WTC11 (cell line): Measurements from ENCODE around the gene PARK7. TPM values are rescaled to one million over a fixed set of nuclear protein-coding genes. Genes with fewer than 3 reads are reported as not detected.

Experiments used
- ATAC-seq: fragments of 200-7000 bp; cut with Tn5 transposase; 2 replicates; pipeline ENCODE4 v1.10.0; 2021; ENCODE audit warnings: mild to moderate bottlenecking, moderate library complexity
- CTCF ChIA-PET: fragments of 300-600 bp; sonication (Branson Sonifier 250); formaldehyde crosslinking; loops from one replicate; lab custom pipeline; 2021; ENCODE audit warnings: antibody characterized with exemption; lab: Charles Lee
- POLR2A ChIA-PET: fragments of 350-600 bp; sonication (Branson Sonifier 250); formaldehyde crosslinking; loops from one replicate; lab custom pipeline; 2021; ENCODE audit warnings: antibody characterized with exemption; lab: Charles Lee
- DNase-seq: peaks from one replicate; pipeline ENCODE4 v3.0.0; 2021; ENCODE audit warnings: low spot score
- H3K27ac Mint-ChIP-seq: 2 replicates; pipeline ENCODE4 v1.8.0; 2021; ENCODE audit warnings: mixed read lengths
- H3K27me3 Mint-ChIP-seq: 2 replicates; pipeline ENCODE4 v1.8.0; 2021; ENCODE audit warnings: low read depth, mild to moderate bottlenecking, moderate library complexity, mixed read lengths
- H3K36me3 Mint-ChIP-seq: 2 replicates; pipeline ENCODE4 v1.8.0; 2021; ENCODE audit warnings: mixed read lengths
- H3K4me1 Mint-ChIP-seq: 2 replicates; pipeline ENCODE4 v1.8.0; 2022; ENCODE audit warnings: mixed read lengths
- H3K4me3 Mint-ChIP-seq: 2 replicates; pipeline ENCODE4 v1.8.0; 2021; ENCODE audit warnings: mild to moderate bottlenecking, moderate library complexity, mixed read lengths
- H3K9me3 Mint-ChIP-seq: 2 replicates; pipeline ENCODE4 v1.8.0; 2021; ENCODE audit warnings: mixed read lengths
- FOXJ3 ChIP-seq: sonication (generic); formaldehyde crosslinking; IDR thresholded peaks from 2 replicates; pipeline ENCODE4 v1.9.0; 2021; ENCODE audit warnings: missing genetic modification reagents, mild to moderate bottlenecking, borderline replicate concordance
- FOXP1 ChIP-seq: sonication (generic); formaldehyde crosslinking; IDR thresholded peaks from 2 replicates; pipeline ENCODE4 v1.8.0; 2022; ENCODE audit warnings: missing genetic modification reagents, mild to moderate bottlenecking, moderate library complexity, borderline replicate concordance
- GABPB1 ChIP-seq: sonication (generic); formaldehyde crosslinking; IDR thresholded peaks from 2 replicates; pipeline ENCODE4 v1.8.1; 2023; ENCODE audit warnings: mild to moderate bottlenecking, missing genetic modification reagents
- HMGA2 ChIP-seq: fragments of 250-450 bp; sonication (Bioruptor Pico); IDR thresholded peaks from 2 replicates; pipeline ENCODE4 v1.4.0; 2021; ENCODE audit warnings: mild to moderate bottlenecking, moderate library complexity
- KAT7 ChIP-seq: sonication (generic); formaldehyde crosslinking; IDR thresholded peaks from 2 replicates; pipeline ENCODE4 v1.8.1; 2023; ENCODE audit warnings: missing genetic modification reagents, mild to moderate bottlenecking, borderline replicate concordance
- MXD4 ChIP-seq: fragments of 250-450 bp; sonication (Bioruptor Pico); IDR thresholded peaks from 2 replicates; pipeline ENCODE4 v1.8.0; 2021; ENCODE audit warnings: mild to moderate bottlenecking, moderate library complexity, borderline replicate concordance
- NFATC4 ChIP-seq: fragments of 250-450 bp; sonication (Bioruptor Pico); IDR thresholded peaks from 2 replicates; pipeline ENCODE4 v1.9.0; 2021; ENCODE audit warnings: mild to moderate bottlenecking
- RORB ChIP-seq: fragments of 250-450 bp; sonication (Bioruptor Pico); IDR thresholded peaks from 2 replicates; pipeline ENCODE4 v1.9.0; 2021; ENCODE audit warnings: mild to moderate bottlenecking
- SOX15 ChIP-seq: fragments of 250-450 bp; sonication (Bioruptor Pico); IDR thresholded peaks from 2 replicates; pipeline ENCODE4 v1.9.0; 2021; ENCODE audit warnings: mild to moderate bottlenecking
- ZNF121 ChIP-seq: sonication (generic); formaldehyde crosslinking; IDR thresholded peaks from 2 replicates; pipeline ENCODE4 v1.8.0; 2023; ENCODE audit warnings: missing genetic modification reagents
- ZNF263 ChIP-seq: sonication (generic); formaldehyde crosslinking; IDR thresholded peaks from 2 replicates; pipeline ENCODE4 v1.8.1; 2022; ENCODE audit warnings: low read depth, mild to moderate bottlenecking, moderate library complexity, missing genetic modification reagents
- total RNA-seq: library from RNA; stranded (reverse); gene quantifications from 3 replicates; pipeline ENCODE4 v1.2.3, GENCODE V29; 2021
- TF ChIP-seq, protein P1 (sequence below): fragments of 250-450 bp; sonication (Bioruptor Pico); IDR thresholded peaks from 2 replicates; pipeline ENCODE4 v1.9.0; 2021; ENCODE audit warnings: mild to moderate bottlenecking, borderline replicate concordance
- TF ChIP-seq, protein P2 (sequence below): fragments of 250-450 bp; sonication (Bioruptor Pico); IDR thresholded peaks from 2 replicates; pipeline ENCODE4 v1.9.0; 2021; ENCODE audit warnings: moderate library complexity, mild to moderate bottlenecking, inconsistent platforms, borderline replicate concordance
- TF ChIP-seq, protein P3 (sequence below): sonication (generic); formaldehyde crosslinking; IDR thresholded peaks from 2 replicates; pipeline ENCODE4 v1.8.0; 2023; ENCODE audit warnings: mild to moderate bottlenecking, missing genetic modification reagents
- TF ChIP-seq, protein P4 (sequence below): sonication (generic); formaldehyde crosslinking; IDR thresholded peaks from 2 replicates; pipeline ENCODE4 v1.8.0; 2023; ENCODE audit warnings: missing genetic modification reagents
- TF ChIP-seq, protein P5 (sequence below): sonication (generic); formaldehyde crosslinking; IDR thresholded peaks from 2 replicates; pipeline ENCODE4 v1.8.1; 2022; ENCODE audit warnings: low read depth, missing genetic modification reagents, borderline replicate concordance
- TF ChIP-seq, protein P6 (sequence below): sonication (generic); formaldehyde crosslinking; IDR thresholded peaks from 2 replicates; pipeline ENCODE4 v1.8.0; 2022; ENCODE audit warnings: missing genetic modification reagents

The PARK7 gene
- total RNA-seq, 1 experiment from 2014 or later, result 337 TPM

DNA sequence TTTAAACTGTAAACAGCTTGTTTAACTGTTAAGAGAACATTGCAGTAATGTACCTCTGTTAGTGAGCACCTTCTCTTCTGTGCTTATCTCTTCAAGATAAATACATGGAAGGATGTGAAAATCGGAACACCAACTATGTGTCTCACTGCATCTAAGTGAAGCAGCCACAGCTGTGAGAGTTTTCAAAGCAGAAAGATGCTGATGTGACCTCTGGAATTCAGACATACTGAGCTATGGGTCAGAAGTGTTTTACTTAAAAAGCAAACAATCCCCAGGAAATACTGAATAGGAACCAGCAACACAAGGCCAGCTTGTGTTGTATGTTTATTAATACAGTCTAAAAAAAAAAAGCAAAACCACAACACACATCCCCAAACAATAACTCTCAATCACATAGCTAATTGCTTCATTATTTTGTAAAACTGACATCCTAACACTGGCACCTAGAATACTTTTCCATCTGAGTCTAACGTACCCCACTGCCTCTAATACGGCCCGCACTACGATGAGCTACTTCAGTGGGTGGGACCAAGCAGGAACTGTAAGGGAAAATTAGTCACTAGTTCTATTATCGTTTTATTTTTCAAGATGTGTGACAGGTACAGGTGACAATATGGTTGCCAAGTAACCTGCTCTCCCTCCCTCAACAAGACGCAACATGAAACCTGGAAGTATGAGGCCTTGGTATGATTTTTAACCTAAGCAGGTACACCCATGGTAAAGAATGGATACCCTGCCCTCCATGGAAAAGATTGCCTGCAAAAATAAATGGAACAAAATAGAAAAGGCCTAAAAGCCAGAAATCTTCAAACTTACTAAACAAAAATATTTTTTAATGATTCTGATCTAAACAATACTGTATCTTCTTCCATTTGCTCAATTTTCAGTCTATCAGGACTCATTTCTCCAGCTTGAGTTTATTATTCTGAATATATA lies 50.7 kb downstream of the PARK7 start:
- Mint-ChIP-seq H3K9me3 (no peaks in the 10 kb centered on the region), H3K4me1 (peaks cover 24% of the 10 kb centered on the region), H3K27ac (peak overlapping the region; percentile 26; the same call in 1 of the 2 replicates), H3K4me3 (no peak overlapping the region), H3K36me3 (peaks cover 39% of the 10 kb centered on the region), H3K27me3 (no peaks in the 10 kb centered on the region)
- ChIA-PET POLR2A (interaction anchor here (0.6 to 0.7 kb wide), 2 partner anchors 120 to 278 kb away, joined by 4 read pairs; no protein-coding TSS in a partner anchor), CTCF (interaction anchor here (0.8 to 1.3 kb wide), 3 partner anchors 37 to 337 kb away, joined by 4 to 5 read pairs (median 4); no protein-coding TSS in a partner anchor)
- no peak for DNase-seq
- TF ChIP-seq FOXJ3 (CRISPR knock-in tag), result no peak
- no peak for TF ChIP-seq MXD4 (CRISPR knock-in tag)
- TF ChIP-seq, protein P1, sequence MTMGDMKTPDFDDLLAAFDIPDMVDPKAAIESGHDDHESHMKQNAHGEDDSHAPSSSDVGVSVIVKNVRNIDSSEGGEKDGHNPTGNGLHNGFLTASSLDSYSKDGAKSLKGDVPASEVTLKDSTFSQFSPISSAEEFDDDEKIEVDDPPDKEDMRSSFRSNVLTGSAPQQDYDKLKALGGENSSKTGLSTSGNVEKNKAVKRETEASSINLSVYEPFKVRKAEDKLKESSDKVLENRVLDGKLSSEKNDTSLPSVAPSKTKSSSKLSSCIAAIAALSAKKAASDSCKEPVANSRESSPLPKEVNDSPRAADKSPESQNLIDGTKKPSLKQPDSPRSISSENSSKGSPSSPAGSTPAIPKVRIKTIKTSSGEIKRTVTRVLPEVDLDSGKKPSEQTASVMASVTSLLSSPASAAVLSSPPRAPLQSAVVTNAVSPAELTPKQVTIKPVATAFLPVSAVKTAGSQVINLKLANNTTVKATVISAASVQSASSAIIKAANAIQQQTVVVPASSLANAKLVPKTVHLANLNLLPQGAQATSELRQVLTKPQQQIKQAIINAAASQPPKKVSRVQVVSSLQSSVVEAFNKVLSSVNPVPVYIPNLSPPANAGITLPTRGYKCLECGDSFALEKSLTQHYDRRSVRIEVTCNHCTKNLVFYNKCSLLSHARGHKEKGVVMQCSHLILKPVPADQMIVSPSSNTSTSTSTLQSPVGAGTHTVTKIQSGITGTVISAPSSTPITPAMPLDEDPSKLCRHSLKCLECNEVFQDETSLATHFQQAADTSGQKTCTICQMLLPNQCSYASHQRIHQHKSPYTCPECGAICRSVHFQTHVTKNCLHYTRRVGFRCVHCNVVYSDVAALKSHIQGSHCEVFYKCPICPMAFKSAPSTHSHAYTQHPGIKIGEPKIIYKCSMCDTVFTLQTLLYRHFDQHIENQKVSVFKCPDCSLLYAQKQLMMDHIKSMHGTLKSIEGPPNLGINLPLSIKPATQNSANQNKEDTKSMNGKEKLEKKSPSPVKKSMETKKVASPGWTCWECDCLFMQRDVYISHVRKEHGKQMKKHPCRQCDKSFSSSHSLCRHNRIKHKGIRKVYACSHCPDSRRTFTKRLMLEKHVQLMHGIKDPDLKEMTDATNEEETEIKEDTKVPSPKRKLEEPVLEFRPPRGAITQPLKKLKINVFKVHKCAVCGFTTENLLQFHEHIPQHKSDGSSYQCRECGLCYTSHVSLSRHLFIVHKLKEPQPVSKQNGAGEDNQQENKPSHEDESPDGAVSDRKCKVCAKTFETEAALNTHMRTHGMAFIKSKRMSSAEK, result no peak
- TF ChIP-seq SOX15 (CRISPR knock-in tag), result no peak
- no peak for TF ChIP-seq FOXP1
- no peak for TF ChIP-seq KAT7 (CRISPR knock-in tag)
- no peak for TF ChIP-seq HMGA2 (CRISPR knock-in tag)
- TF ChIP-seq RORB (CRISPR knock-in tag), result no peak
- TF ChIP-seq, protein P2, sequence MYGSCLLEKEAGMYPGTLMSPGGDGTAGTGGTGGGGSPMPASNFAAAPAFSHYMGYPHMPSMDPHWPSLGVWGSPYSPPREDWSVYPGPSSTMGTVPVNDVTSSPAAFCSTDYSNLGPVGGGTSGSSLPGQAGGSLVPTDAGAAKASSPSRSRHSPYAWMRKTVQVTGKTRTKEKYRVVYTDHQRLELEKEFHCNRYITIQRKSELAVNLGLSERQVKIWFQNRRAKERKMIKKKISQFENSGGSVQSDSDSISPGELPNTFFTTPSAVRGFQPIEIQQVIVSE, result no peak
- no peak for ATAC-seq

DNA sequence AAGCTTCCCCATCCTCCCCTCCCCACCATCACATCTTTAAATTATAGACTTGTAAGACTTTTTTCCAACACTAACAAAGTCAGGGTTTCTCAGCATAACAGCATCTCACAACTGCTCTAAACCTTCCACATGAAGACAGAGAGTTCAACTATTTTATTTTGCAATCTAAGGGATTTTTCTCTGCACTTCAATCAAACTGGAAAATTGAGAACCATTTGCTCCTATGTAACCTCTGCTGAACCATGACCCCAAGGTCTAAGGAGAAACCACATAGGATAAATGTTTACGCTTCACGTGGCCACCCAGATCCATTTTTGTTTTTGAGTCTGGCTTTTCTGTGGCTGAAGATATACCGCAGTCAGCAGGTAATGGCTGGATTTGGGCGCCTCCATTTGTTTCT lies 51.4 kb downstream of the PARK7 start:
- no peaks in the 10 kb centered on the region for H3K27me3 Mint-ChIP-seq
- no peak overlapping the region for H3K27ac Mint-ChIP-seq
- H3K36me3 Mint-ChIP-seq, result peaks cover 39% of the 10 kb centered on the region
- TF ChIP-seq ZNF121, result no peak
- no peak for TF ChIP-seq ZNF263 (CRISPR knock-in tag)
- TF ChIP-seq, protein P3, sequence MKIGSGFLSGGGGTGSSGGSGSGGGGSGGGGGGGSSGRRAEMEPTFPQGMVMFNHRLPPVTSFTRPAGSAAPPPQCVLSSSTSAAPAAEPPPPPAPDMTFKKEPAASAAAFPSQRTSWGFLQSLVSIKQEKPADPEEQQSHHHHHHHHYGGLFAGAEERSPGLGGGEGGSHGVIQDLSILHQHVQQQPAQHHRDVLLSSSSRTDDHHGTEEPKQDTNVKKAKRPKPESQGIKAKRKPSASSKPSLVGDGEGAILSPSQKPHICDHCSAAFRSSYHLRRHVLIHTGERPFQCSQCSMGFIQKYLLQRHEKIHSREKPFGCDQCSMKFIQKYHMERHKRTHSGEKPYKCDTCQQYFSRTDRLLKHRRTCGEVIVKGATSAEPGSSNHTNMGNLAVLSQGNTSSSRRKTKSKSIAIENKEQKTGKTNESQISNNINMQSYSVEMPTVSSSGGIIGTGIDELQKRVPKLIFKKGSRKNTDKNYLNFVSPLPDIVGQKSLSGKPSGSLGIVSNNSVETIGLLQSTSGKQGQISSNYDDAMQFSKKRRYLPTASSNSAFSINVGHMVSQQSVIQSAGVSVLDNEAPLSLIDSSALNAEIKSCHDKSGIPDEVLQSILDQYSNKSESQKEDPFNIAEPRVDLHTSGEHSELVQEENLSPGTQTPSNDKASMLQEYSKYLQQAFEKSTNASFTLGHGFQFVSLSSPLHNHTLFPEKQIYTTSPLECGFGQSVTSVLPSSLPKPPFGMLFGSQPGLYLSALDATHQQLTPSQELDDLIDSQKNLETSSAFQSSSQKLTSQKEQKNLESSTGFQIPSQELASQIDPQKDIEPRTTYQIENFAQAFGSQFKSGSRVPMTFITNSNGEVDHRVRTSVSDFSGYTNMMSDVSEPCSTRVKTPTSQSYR (CRISPR knock-in tag), result no peak
- TF ChIP-seq NFATC4 (CRISPR knock-in tag), result no peak
- TF ChIP-seq GABPB1 (CRISPR knock-in tag), result no peak
- TF ChIP-seq FOXP1, result no peak
- TF ChIP-seq, protein P4, sequence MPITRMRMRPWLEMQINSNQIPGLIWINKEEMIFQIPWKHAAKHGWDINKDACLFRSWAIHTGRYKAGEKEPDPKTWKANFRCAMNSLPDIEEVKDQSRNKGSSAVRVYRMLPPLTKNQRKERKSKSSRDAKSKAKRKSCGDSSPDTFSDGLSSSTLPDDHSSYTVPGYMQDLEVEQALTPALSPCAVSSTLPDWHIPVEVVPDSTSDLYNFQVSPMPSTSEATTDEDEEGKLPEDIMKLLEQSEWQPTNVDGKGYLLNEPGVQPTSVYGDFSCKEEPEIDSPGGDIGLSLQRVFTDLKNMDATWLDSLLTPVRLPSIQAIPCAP, result no peak
- TF ChIP-seq, protein P5, sequence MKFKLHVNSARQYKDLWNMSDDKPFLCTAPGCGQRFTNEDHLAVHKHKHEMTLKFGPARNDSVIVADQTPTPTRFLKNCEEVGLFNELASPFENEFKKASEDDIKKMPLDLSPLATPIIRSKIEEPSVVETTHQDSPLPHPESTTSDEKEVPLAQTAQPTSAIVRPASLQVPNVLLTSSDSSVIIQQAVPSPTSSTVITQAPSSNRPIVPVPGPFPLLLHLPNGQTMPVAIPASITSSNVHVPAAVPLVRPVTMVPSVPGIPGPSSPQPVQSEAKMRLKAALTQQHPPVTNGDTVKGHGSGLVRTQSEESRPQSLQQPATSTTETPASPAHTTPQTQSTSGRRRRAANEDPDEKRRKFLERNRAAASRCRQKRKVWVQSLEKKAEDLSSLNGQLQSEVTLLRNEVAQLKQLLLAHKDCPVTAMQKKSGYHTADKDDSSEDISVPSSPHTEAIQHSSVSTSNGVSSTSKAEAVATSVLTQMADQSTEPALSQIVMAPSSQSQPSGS (CRISPR knock-in tag), result no peak
- TF ChIP-seq, protein P6, sequence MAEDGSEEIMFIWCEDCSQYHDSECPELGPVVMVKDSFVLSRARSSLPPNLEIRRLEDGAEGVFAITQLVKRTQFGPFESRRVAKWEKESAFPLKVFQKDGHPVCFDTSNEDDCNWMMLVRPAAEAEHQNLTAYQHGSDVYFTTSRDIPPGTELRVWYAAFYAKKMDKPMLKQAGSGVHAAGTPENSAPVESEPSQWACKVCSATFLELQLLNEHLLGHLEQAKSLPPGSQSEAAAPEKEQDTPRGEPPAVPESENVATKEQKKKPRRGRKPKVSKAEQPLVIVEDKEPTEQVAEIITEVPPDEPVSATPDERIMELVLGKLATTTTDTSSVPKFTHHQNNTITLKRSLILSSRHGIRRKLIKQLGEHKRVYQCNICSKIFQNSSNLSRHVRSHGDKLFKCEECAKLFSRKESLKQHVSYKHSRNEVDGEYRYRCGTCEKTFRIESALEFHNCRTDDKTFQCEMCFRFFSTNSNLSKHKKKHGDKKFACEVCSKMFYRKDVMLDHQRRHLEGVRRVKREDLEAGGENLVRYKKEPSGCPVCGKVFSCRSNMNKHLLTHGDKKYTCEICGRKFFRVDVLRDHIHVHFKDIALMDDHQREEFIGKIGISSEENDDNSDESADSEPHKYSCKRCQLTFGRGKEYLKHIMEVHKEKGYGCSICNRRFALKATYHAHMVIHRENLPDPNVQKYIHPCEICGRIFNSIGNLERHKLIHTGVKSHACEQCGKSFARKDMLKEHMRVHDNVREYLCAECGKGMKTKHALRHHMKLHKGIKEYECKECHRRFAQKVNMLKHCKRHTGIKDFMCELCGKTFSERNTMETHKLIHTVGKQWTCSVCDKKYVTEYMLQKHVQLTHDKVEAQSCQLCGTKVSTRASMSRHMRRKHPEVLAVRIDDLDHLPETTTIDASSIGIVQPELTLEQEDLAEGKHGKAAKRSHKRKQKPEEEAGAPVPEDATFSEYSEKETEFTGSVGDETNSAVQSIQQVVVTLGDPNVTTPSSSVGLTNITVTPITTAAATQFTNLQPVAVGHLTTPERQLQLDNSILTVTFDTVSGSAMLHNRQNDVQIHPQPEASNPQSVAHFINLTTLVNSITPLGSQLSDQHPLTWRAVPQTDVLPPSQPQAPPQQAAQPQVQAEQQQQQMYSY (CRISPR knock-in tag), result no peak
- no peak for TF ChIP-seq SOX15 (CRISPR knock-in tag)
- ChIA-PET POLR2A (no interaction called here), CTCF (no interaction called here)
- DNase-seq, result no peak
- peaks cover 31% of the 10 kb centered on the region for H3K4me1 Mint-ChIP-seq
- no peaks in the 10 kb centered on the region for H3K9me3 Mint-ChIP-seq
- no peak for ATAC-seq
- no peak overlapping the region for H3K4me3 Mint-ChIP-seq
